HepG2 (cell line): ENCODE data around the gene EXOC3. TPM values are rescaled to one million over a fixed set of nuclear protein-coding genes. Genes with fewer than 3 reads are reported as not detected.

Source experiments
- BRCA1 ChIP-seq: sonication (generic); formaldehyde crosslinking; IDR thresholded peaks from 2 replicates; pipeline ENCODE4 v1.4.0; 2020; ENCODE audit warnings: missing genetic modification reagents
- FOXK2 ChIP-seq: fragments of 450-650 bp; IDR thresholded peaks from 2 replicates; pipeline ENCODE4 v1.6.1; 2016
- GABPB1 ChIP-seq: IDR thresholded peaks from 2 replicates; pipeline ENCODE4 v1.6.1; 2016; ENCODE audit warnings: mild to moderate bottlenecking, missing genetic modification reagents, moderate library complexity, missing compliant biosample characterization
- HNF1A ChIP-seq, 2 experiments: sonication (generic) in 1 of 2; formaldehyde crosslinking in 1 of 2; IDR thresholded peaks; 2 replicates each; pipeline versions ENCODE4 v1.4.0 to v1.6.1; 2016 to 2020; ENCODE audit warnings: borderline replicate concordance in 1 of 2, low read depth in 1 of 2, mild to moderate bottlenecking in 1 of 2, missing genetic modification reagents in 1 of 2
- MBNL3 ChIP-seq: fragments of 250-450 bp; sonication (Bioruptor Pico); conservative IDR thresholded peaks from 2 replicates; pipeline ENCODE4 v1.8.0; 2022; ENCODE audit warnings: mild to moderate bottlenecking, inconsistent platforms
- NRL ChIP-seq: sonication (generic); formaldehyde crosslinking; IDR thresholded peaks from 2 replicates; pipeline ENCODE4 v1.5.0; 2020; ENCODE audit warnings: missing genetic modification reagents, mild to moderate bottlenecking, moderate library complexity, borderline replicate concordance
- PCBP2 ChIP-seq: fragments of 200-400 bp; formaldehyde crosslinking; optimal IDR thresholded peaks from 2 replicates; pipeline ENCODE3; 2018; ENCODE audit warnings: low read length, low read depth; ENCODE audit not compliant: poor library complexity, severe bottlenecking
- POGZ ChIP-seq: sonication (generic); formaldehyde crosslinking; IDR thresholded peaks from 2 replicates; pipeline ENCODE4 v1.4.0; 2020; ENCODE audit warnings: mild to moderate bottlenecking, missing genetic modification reagents
- SATB2 ChIP-seq: sonication (generic); formaldehyde crosslinking; IDR thresholded peaks from 2 replicates; pipeline ENCODE4 v1.5.0; 2020; ENCODE audit warnings: missing genetic modification reagents
- ZNF18 ChIP-seq: sonication (generic); formaldehyde crosslinking; IDR thresholded peaks from 2 replicates; pipeline ENCODE4 v1.8.0; 2022; ENCODE audit warnings: mild to moderate bottlenecking, missing genetic modification reagents; ENCODE audit not compliant: insufficient replicate concordance
- ZNF225 ChIP-seq: sonication (generic); formaldehyde crosslinking; IDR thresholded peaks from 2 replicates; pipeline ENCODE4 v1.4.0; 2020; ENCODE audit warnings: mild to moderate bottlenecking, missing genetic modification reagents
- ZNF343 ChIP-seq: sonication (generic); formaldehyde crosslinking; IDR thresholded peaks from 2 replicates; pipeline ENCODE4 v1.4.0; 2020; ENCODE audit warnings: mild to moderate bottlenecking, missing genetic modification reagents
- ZNF776 ChIP-seq: sonication (generic); formaldehyde crosslinking; IDR thresholded peaks from 2 replicates; pipeline ENCODE4 v1.4.0; 2020; ENCODE audit warnings: mild to moderate bottlenecking, missing genetic modification reagents
- polyA plus RNA-seq, 8 experiments: library from polyadenylated mRNA; depleted of rRNA in 3 of 8; stranded (reverse) in 7 of 8; unstranded in 1 of 8; fragments of >200 nt; fragmentation: Illumina TruSeq in 4 of 8; extraction: Trizol in 4 of 8; gene quantifications; 2 replicates each; pipeline versions ENCODE4 v1.2.1 to v1.2.3, GENCODE V29; 2011 to 2016; ENCODE audit warnings: low read depth in 4 of 8, missing spikeins in 1 of 8, mixed read lengths in 1 of 8; ENCODE audit not compliant: insufficient read depth in 1 of 8
- total RNA-seq, 5 experiments: library from RNA; depleted of rRNA; stranded (reverse); fragments of >200 nt; fragmentation: Illumina TruSeq; extraction: Trizol; gene quantifications; 2 replicates each; pipeline ENCODE4 v1.2.3, GENCODE V29; 2016; ENCODE audit warnings: low read depth in 1 of 5
- TF ChIP-seq, protein P1 (sequence below): sonication (generic); formaldehyde crosslinking; IDR thresholded peaks from 2 replicates; pipeline ENCODE4 v1.4.0; 2020; ENCODE audit warnings: missing genetic modification reagents
- TF ChIP-seq, protein P2 (sequence below): sonication (generic); formaldehyde crosslinking; IDR thresholded peaks from 2 replicates; pipeline ENCODE4 v1.4.0; 2020; ENCODE audit warnings: missing genetic modification reagents; ENCODE audit errors: not compliant biosample characterization

Gene EXOC3
- total and polyA plus RNA-seq, 2 of the 13 experiments (the other 11 are each of a cell fraction or from before 2014, with no cell fraction given): 9.2 to 20.5 TPM

- TF ChIP-seq GABPB1 (peak; percentile 71), SATB2 (peak; percentile 95; the same call in 1 of the 2 replicates), ZNF225 (CRISPR knock-in tag) (peak; percentile 91; the same call in 1 of the 2 replicates), ZNF776 (peak; percentile 97), MBNL3 (CRISPR knock-in tag) (no peak), HNF1A (IDR thresholded peaks at IDR 0.05; ENCODE audit: low read depth) (no peak), HNF1A (CRISPR knock-in tag; IDR thresholded peaks at IDR 0.05; ENCODE audit: borderline replicate concordance) (peak; percentile 30; the same call in 1 of the 2 replicates), FOXK2 (no peak), ZNF343 (CRISPR knock-in tag) (peak; percentile 87; the same call in 1 of the 2 replicates), ZNF18 (CRISPR knock-in tag) (peak; percentile 77), POGZ (CRISPR knock-in tag) (peak; percentile 24; the same call in 1 of the 2 replicates), PCBP2 (no peak), NRL (peak; percentile 88), BRCA1 (CRISPR knock-in tag) (peak; percentile 79; the same call in 1 of the 2 replicates)
- TF ChIP-seq, protein P1, sequence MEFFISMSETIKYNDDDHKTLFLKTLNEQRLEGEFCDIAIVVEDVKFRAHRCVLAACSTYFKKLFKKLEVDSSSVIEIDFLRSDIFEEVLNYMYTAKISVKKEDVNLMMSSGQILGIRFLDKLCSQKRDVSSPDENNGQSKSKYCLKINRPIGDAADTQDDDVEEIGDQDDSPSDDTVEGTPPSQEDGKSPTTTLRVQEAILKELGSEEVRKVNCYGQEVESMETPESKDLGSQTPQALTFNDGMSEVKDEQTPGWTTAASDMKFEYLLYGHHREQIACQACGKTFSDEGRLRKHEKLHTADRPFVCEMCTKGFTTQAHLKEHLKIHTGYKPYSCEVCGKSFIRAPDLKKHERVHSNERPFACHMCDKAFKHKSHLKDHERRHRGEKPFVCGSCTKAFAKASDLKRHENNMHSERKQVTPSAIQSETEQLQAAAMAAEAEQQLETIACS (CRISPR knock-in tag): peak; percentile 95
- TF ChIP-seq, protein P2, sequence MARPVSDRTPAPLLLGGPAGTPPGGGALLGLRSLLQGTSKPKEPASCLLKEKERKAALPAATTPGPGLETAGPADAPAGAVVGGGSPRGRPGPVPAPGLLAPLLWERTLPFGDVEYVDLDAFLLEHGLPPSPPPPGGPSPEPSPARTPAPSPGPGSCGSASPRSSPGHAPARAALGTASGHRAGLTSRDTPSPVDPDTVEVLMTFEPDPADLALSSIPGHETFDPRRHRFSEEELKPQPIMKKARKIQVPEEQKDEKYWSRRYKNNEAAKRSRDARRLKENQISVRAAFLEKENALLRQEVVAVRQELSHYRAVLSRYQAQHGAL (CRISPR knock-in tag): peak; percentile 59
Measured at GRCh38 chr5:472656-473550, 29.9 kb downstream of the EXOC3 start (continued).
